D341Med (cell line): ENCODE results near the gene TMEM154.

Experiments used
- DNase-seq: peaks from one replicate; pipeline ENCODE4 v3.0.0; 2012; ENCODE audit warnings: low spot score

The TMEM154 gene

GRCh38 chr4:152591396-152591795, 88.4 kb downstream of the TMEM154 start:
- DNase-seq = no peak

GRCh38 chr4:152590179-152591031, 89.4 kb downstream of the TMEM154 start:
- DNase-seq = peak; percentile 75

- no peak for DNase-seq
These were observed 90.9 kb downstream of the TMEM154 start for GRCh38 chr4:152588869-152589268.

GRCh38 chr4:152587127-152587526, 92.7 kb downstream of the TMEM154 start:
- DNase-seq = no peak

GRCh38 chr4:152586668-152587067, 93.1 kb downstream of the TMEM154 start:
- no peak for DNase-seq

- DNase-seq = no peak
These were observed 94.8 kb downstream of the TMEM154 start for GRCh38 chr4:152585023-152585441.

- no peak for DNase-seq
These were observed 98.1 kb downstream of the TMEM154 start for GRCh38 chr4:152581536-152582160.

GRCh38 chr4:152579916-152580315, 99.9 kb downstream of the TMEM154 start:
- DNase-seq = no peak

- DNase-seq = no peak
These were observed 100.6 kb downstream of the TMEM154 start for GRCh38 chr4:152579107-152579764.

- DNase-seq = no peak
These were observed 101.1 kb downstream of the TMEM154 start for GRCh38 chr4:152578670-152579069.

GRCh38 chr4:152577708-152578396, 101.9 kb downstream of the TMEM154 start:
- DNase-seq = no peak

- DNase-seq = no peak
These were observed 104.3 kb downstream of the TMEM154 start for GRCh38 chr4:152575533-152575932.

GRCh38 chr4:152573861-152574260, 105.9 kb downstream of the TMEM154 start:
- no peak for DNase-seq

GRCh38 chr4:152572417-152573086, 107.2 kb downstream of the TMEM154 start:
- no peak for DNase-seq

- no peak for DNase-seq
These were observed 108.0 kb downstream of the TMEM154 start for GRCh38 chr4:152571770-152572169.

- DNase-seq = no peak
These were observed 108.5 kb downstream of the TMEM154 start for GRCh38 chr4:152571296-152571695.
